Lower leg skin (tissue), 4 donors: ENCODE data around the gene MT2A. TPM values are rescaled to one million over a fixed set of nuclear protein-coding genes. Genes with fewer than 3 reads are reported as not detected.

Experiments
- DNase-seq, 2 donors: peaks; one replicate each; pipeline ENCODE4 v3.0.0-alpha.2; 2019; ENCODE audit warnings: low spot score in 2 of 2
- H3K4me3 ChIP-seq: fragments of 200-600 bp; sonication (generic); 2 replicates; pipeline ENCODE4 v1.5.1; 2017; ENCODE audit warnings: mild to moderate bottlenecking, low read depth; ENCODE audit not compliant: poor library complexity, severe bottlenecking
- POLR2A ChIP-seq, 2 donors: fragments of 450-650 bp; IDR thresholded peaks; one replicate each; pipeline ENCODE4 v1.6.1; 2016 to 2017; ENCODE audit warnings: antibody characterized with exemption in 2 of 2, mild to moderate bottlenecking in 1 of 2, moderate library complexity in 1 of 2
- WGBS, 2 donors: methylation state at CpG; one replicate each; pipeline ENCODE4 v1.1.5; 2018; 5-methylcytosine and 5-hydroxymethylcytosine counted together
- intact Hi-C: fragments of 100-400 bp; cut with DNase I; formaldehyde crosslinking; loops from one replicate; pipeline ENCODE4 v1.15.0; 2023; ENCODE audit warnings: low total_unique reads
- total RNA-seq, 4 donors: library from RNA; depleted of rRNA; stranded (reverse); fragments of >200 nt; gene quantifications; one replicate each; pipeline ENCODE4 v1.1.0, GENCODE V29; 2016
- TF ChIP-seq, protein P1 (sequence below), 3 donors: fragments of 450-650 bp; IDR thresholded peaks; one replicate each; pipeline ENCODE4 v1.5.1; 2016; ENCODE audit warnings: antibody characterized with exemption in 3 of 3, mild to moderate bottlenecking in 3 of 3, moderate library complexity in 2 of 3

The MT2A gene
- total RNA-seq, 4 donors from 2014 or later, result 35.8 to 190 (median 135) TPM

DNA sequence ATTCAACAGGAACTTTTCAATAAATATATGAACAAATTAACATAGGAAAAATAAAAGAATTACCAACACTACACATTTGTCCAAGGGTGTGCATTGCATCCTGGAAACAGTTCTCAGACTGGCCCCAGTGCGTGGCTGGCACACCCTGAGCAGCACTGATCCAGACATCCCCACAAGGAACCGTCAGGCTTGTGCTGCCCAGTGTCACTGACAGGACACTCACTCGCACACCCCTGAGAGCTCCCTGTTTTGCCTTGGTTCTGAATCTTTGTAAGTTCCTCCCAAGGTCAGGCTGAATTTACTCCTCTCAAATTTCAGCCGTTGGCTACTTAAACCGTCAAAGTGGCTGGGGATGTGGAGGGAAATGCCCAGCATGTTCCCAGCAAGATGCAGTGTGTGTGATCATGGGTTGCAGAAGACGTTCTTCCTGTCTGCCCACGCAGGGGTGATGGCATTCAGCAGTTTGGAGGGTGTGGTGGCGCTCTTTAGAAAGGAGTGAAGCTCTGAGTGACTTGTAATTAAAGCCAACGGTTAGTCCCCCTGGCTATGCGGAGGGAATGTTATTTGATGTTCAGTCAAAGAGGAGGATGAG lies 1.7 kb downstream of the MT2A start:
- 4 to 7% methylated on average over 10 of the region's 10 CpGs for WGBS, 2 donors
- intact Hi-C loops, result no loop called here
- no peak for TF ChIP-seq POLR2A (IDR thresholded peaks at IDR 0.05)
- TF ChIP-seq, protein P1, sequence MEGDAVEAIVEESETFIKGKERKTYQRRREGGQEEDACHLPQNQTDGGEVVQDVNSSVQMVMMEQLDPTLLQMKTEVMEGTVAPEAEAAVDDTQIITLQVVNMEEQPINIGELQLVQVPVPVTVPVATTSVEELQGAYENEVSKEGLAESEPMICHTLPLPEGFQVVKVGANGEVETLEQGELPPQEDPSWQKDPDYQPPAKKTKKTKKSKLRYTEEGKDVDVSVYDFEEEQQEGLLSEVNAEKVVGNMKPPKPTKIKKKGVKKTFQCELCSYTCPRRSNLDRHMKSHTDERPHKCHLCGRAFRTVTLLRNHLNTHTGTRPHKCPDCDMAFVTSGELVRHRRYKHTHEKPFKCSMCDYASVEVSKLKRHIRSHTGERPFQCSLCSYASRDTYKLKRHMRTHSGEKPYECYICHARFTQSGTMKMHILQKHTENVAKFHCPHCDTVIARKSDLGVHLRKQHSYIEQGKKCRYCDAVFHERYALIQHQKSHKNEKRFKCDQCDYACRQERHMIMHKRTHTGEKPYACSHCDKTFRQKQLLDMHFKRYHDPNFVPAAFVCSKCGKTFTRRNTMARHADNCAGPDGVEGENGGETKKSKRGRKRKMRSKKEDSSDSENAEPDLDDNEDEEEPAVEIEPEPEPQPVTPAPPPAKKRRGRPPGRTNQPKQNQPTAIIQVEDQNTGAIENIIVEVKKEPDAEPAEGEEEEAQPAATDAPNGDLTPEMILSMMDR (IDR thresholded peaks at IDR 0.05), result no peak
- peak in 1 of 2 donors; percentile 78 for DNase-seq
- no peak overlapping the region for H3K4me3 ChIP-seq

DNA sequence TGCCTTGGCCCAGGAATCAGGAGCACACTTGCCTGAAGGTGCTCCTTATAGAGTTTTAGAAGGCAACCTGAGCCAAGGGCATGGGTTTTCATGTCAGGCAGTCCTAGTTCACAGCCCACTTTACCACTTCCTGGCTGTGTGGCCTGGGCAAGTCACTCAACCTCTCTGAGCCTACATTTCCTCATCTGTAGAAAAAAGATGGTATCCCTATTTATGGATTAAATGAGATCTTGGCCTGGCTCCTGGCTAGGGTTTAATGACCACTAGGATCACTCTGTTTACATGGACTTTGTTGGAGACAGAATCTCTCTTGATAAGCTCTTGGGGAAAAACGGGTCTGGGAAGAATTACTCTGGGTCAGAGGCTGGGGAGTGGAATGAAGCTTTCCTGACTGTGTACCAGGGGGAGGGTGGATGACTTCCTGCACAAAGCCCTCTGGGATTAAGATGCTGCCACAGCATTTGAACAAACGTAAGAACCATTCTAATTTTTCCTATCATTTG lies 2.3 kb downstream of the MT2A start:
- no peak for DNase-seq
- WGBS, 2 donors, result 19 to 24% methylated on average over 2 of the region's 2 CpGs
- TF ChIP-seq, protein P1 (IDR thresholded peaks at IDR 0.05), result no peak
- no peak for TF ChIP-seq POLR2A (IDR thresholded peaks at IDR 0.05)
- intact Hi-C loops, result no loop called here
- H3K4me3 ChIP-seq, result no peak overlapping the region

DNA sequence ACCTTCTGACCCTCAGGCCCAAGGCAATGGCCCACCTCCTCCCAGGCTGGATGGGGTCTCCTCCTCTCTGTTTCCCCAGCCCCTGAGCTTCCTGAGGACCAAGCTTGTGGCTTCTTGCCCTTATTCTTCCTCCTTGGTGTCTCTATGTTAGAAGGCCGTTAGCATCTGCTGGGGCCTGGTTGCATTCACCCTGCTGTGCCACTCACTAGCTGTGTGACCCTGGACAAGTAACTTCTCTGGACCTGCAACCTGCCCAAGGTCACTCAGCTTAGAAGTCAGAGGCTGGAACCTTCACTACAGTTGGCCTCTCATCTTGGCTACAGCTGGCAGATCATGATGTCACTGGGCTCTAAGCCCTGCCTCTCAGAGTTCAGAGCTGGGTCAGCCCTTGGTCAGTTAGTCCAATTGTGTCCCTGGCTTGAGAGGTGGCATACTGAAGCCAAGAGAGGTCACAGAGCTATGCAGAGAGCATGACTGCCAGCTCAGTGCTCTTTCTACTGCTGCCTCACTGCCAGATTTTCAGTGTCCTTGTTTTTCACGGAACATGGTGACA lies 3.0 kb downstream of the MT2A start:
- H3K4me3 ChIP-seq, result no peak overlapping the region
- 56 to 69% methylated on average over 2 of the region's 2 CpGs for WGBS, 2 donors
- DNase-seq, result no peak
- intact Hi-C loops, result no loop called here
- TF ChIP-seq, protein P1 (IDR thresholded peaks at IDR 0.05), result no peak
- TF ChIP-seq POLR2A (IDR thresholded peaks at IDR 0.05), result no peak

DNA sequence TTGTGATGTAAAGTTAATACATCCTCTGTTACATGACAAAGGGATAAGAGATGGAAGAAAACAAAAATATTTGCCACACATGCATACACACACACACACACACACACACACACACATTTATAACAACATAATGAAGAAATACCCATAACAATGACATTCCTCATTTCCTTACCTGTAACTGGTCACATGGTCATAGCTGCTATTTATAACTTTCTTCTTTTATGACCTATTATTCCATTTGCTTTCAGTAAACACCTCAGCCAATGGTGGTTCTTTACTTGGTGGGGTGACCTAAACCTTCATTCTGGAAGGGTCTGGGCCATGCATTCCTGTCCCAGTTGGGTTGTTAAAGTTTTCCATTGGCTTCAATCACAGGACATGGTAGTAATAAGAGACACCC lies 5.3 kb downstream of the MT2A start:
- no peak overlapping the region for H3K4me3 ChIP-seq
- TF ChIP-seq, protein P1 (IDR thresholded peaks at IDR 0.05), result no peak
- TF ChIP-seq POLR2A (IDR thresholded peaks at IDR 0.05), result no peak
- no peak for DNase-seq
- intact Hi-C loops, result no loop called here

DNA sequence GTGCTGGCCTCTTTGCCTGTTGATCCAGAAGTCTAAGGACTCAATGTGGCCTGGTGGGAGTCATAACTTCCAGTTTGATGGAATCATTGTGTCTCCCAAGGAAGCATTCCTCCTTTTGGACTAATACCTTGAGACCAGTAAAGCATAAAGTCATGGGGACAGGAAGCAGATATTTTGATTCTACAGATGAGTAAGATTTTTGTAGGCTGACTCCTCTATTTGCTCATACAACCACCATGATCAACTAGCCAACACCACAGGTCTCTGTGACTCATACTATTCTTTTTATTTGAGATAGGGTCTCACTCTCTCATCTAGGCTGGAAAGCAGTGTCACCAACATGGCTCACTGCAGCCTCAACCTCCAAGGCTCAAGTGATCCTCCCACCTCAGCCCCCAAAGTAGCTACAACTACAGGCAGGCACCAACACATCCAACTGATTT lies 6.2 kb downstream of the MT2A start:
- H3K4me3 ChIP-seq, result no peak overlapping the region
- DNase-seq, result no peak
- no peak for TF ChIP-seq POLR2A (IDR thresholded peaks at IDR 0.05)
- TF ChIP-seq, protein P1 (IDR thresholded peaks at IDR 0.05), result no peak
- intact Hi-C loops, result no loop called here

DNA sequence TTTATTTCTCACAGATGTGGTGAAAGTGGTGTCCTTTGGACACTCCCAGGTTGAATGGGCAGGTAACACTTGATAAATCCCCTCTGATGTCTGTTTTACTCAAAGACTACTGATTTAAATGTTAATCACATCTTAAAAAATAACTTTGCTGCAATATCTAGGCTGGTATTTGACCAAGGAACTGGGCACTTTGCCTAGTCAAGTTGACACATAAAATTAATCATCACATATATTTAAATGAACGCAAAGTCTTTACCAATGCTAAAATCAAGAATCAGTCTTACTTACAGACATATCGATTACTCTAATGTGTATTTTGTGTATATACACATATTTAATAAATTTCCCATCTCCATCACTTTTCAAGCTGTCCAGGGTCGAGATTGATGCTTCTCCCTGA lies 7.0 kb downstream of the MT2A start:
- DNase-seq, result no peak
- no peak overlapping the region for H3K4me3 ChIP-seq
- WGBS, 2 donors, result 84 to 85% methylated on average over 3 of the region's 3 CpGs
- intact Hi-C loops, result no loop called here
- TF ChIP-seq, protein P1 (IDR thresholded peaks at IDR 0.05), result no peak
- TF ChIP-seq POLR2A (IDR thresholded peaks at IDR 0.05), result no peak
